Effector memory CD8-positive, alpha-beta T cell (primary cell): ENCODE data around the gene PLPP2.

Experiments
- ATAC-seq: fragments of 150-1000 bp; cut with Tn5 transposase; replicated peaks from 2 replicates; pipeline ENCODE4 v1.10.0; 2021; ENCODE audit warnings: mild to moderate bottlenecking, moderate library complexity
- DNase-seq, 3 experiments: peaks; one replicate each; pipeline ENCODE4 v3.0.0; 2021
- H3K27ac Mint-ChIP-seq, 2 donors: one replicate each; pipeline ENCODE4 v1.8.0; 2022; ENCODE audit warnings: mild to moderate bottlenecking in 2 of 2, mixed read lengths in 2 of 2, moderate library complexity in 2 of 2
- H3K27me3 Mint-ChIP-seq, 2 donors: one replicate each; pipeline ENCODE4 v1.8.0; 2022; ENCODE audit warnings: mixed read lengths in 2 of 2
- H3K36me3 Mint-ChIP-seq: one replicate; pipeline ENCODE4 v1.8.0; 2022; ENCODE audit warnings: mild to moderate bottlenecking, moderate library complexity, mixed read lengths; ENCODE audit not compliant: insufficient read depth
- H3K4me1 Mint-ChIP-seq, 2 donors: one replicate each; pipeline ENCODE4 v1.8.0; 2022; ENCODE audit warnings: low read depth in 2 of 2, mixed read lengths in 2 of 2
- H3K4me3 Mint-ChIP-seq, 2 donors: one replicate each; pipeline ENCODE4 v1.8.0; 2022; ENCODE audit warnings: mild to moderate bottlenecking in 2 of 2, mixed read lengths in 2 of 2, moderate library complexity in 2 of 2
- H3K9me3 Mint-ChIP-seq, 2 donors: one replicate each; pipeline ENCODE4 v1.8.0; 2022; ENCODE audit warnings: mixed read lengths in 2 of 2

PLPP2 gene

GRCh38 chr19:326871-327270, 35.7 kb upstream of the PLPP2 start:
- H3K27me3 Mint-ChIP-seq: no peaks in the 10 kb centered on the region
- H3K27ac Mint-ChIP-seq: no peak overlapping the region
- peaks cover 30% of the 10 kb centered on the region for H3K36me3 Mint-ChIP-seq
- H3K4me1 Mint-ChIP-seq: no peaks in the 10 kb centered on the region
- ATAC-seq: no peak
- no peak overlapping the region for H3K4me3 Mint-ChIP-seq
- DNase-seq: no peak
- peaks cover 0 to 4% of the 10 kb centered on the region in 2 donors for H3K9me3 Mint-ChIP-seq

GRCh38 chr19:325937-326565, 34.8 kb upstream of the PLPP2 start:
- peaks cover 24% of the 10 kb centered on the region for H3K36me3 Mint-ChIP-seq

GRCh38 chr19:325173-325936, 34.2 kb upstream of the PLPP2 start:
- Mint-ChIP-seq H3K36me3 (peaks cover 18% of the 10 kb centered on the region), H3K4me1 (no peaks in the 10 kb centered on the region), H3K27ac (no peak overlapping the region), H3K4me3 (no peak overlapping the region), H3K27me3 (no peaks in the 10 kb centered on the region), H3K9me3 (peaks cover 0 to 2% of the 10 kb centered on the region in 2 donors)
- no peak for DNase-seq
- ATAC-seq: no peak

More at GRCh38 chr19:325937-326565, 34.8 kb upstream of the PLPP2 start:
- Mint-ChIP-seq H3K4me1 (no peaks in the 10 kb centered on the region), H3K27ac (no peak overlapping the region), H3K27me3 (no peaks in the 10 kb centered on the region), H3K4me3 (no peak overlapping the region), H3K9me3 (peaks cover 0 to 4% of the 10 kb centered on the region in 2 donors)
- ATAC-seq (no peak), DNase-seq (no peak)

GRCh38 chr19:324716-325115, 33.5 kb upstream of the PLPP2 start:
- no peak overlapping the region for H3K27ac Mint-ChIP-seq
- DNase-seq (no peak), ATAC-seq (no peak)
- H3K27me3 Mint-ChIP-seq: no peaks in the 10 kb centered on the region
- H3K4me3 Mint-ChIP-seq: no peak overlapping the region
- H3K4me1 Mint-ChIP-seq: no peaks in the 10 kb centered on the region
- H3K36me3 Mint-ChIP-seq: peaks cover 21% of the 10 kb centered on the region
- peaks cover 0 to 2% of the 10 kb centered on the region in 2 donors for H3K9me3 Mint-ChIP-seq

- H3K4me1 Mint-ChIP-seq: no peaks in the 10 kb centered on the region
- no peak overlapping the region for H3K4me3 Mint-ChIP-seq
- DNase-seq (no peak), ATAC-seq (no peak)
- no peaks in the 10 kb centered on the region for H3K27me3 Mint-ChIP-seq
- H3K36me3 Mint-ChIP-seq: peaks cover 18% of the 10 kb centered on the region
- H3K27ac Mint-ChIP-seq: no peak overlapping the region
- H3K9me3 Mint-ChIP-seq: no peaks in the 10 kb centered on the region
These were observed 31.4 kb upstream of the PLPP2 start for GRCh38 chr19:322616-323015.

GRCh38 chr19:318509-318774, 27.2 kb upstream of the PLPP2 start:
- H3K9me3 Mint-ChIP-seq: no peaks in the 10 kb centered on the region
- DNase-seq (no peak), ATAC-seq (no peak)
- no peaks in the 10 kb centered on the region for H3K27me3 Mint-ChIP-seq
- H3K36me3 Mint-ChIP-seq: peaks cover 26% of the 10 kb centered on the region
- H3K4me3 Mint-ChIP-seq: no peak overlapping the region
- H3K4me1 Mint-ChIP-seq: peaks cover 3 to 12% of the 10 kb centered on the region in 2 donors
- no peak overlapping the region for H3K27ac Mint-ChIP-seq

GRCh38 chr19:317710-318508, 26.7 kb upstream of the PLPP2 start:
- Mint-ChIP-seq H3K27ac (no peak overlapping the region), H3K27me3 (no peaks in the 10 kb centered on the region), H3K36me3 (peaks cover 26% of the 10 kb centered on the region), H3K4me1 (peaks cover 3 to 12% of the 10 kb centered on the region in 2 donors), H3K4me3 (no peak overlapping the region), H3K9me3 (no peaks in the 10 kb centered on the region)
- DNase-seq (no peak), ATAC-seq (no peak)

GRCh38 chr19:315811-316210, 24.6 kb upstream of the PLPP2 start:
- Mint-ChIP-seq H3K27ac (no peak overlapping the region), H3K27me3 (no peaks in the 10 kb centered on the region), H3K4me3 (no peak overlapping the region)

GRCh38 chr19:313988-314815, 23.0 kb upstream of the PLPP2 start:
- Mint-ChIP-seq H3K9me3 (no peaks in the 10 kb centered on the region), H3K4me1 (peaks cover 3 to 12% of the 10 kb centered on the region in 2 donors), H3K27ac (peak overlapping the region in 1 of 2 donors; percentile 81), H3K36me3 (peaks cover 21% of the 10 kb centered on the region), H3K4me3 (no peak overlapping the region), H3K27me3 (no peaks in the 10 kb centered on the region)
- no peak for ATAC-seq
- no peak for DNase-seq

More at GRCh38 chr19:315811-316210, 24.6 kb upstream of the PLPP2 start:
- Mint-ChIP-seq H3K4me1 (peaks cover 3 to 12% of the 10 kb centered on the region in 2 donors), H3K9me3 (no peaks in the 10 kb centered on the region), H3K36me3 (peaks cover 26% of the 10 kb centered on the region)
- DNase-seq: no peak
- ATAC-seq: no peak

GRCh38 chr19:313169-313987, 22.2 kb upstream of the PLPP2 start:
- Mint-ChIP-seq H3K27ac (peak overlapping the region; percentile 60 to 81), H3K4me3 (no peak overlapping the region), H3K9me3 (no peaks in the 10 kb centered on the region), H3K27me3 (no peaks in the 10 kb centered on the region), H3K4me1 (peaks cover 3 to 12% of the 10 kb centered on the region in 2 donors), H3K36me3 (peaks cover 21% of the 10 kb centered on the region)
- ATAC-seq: no peak
- DNase-seq: no peak

GRCh38 chr19:311813-312261, 20.6 kb upstream of the PLPP2 start:
- Mint-ChIP-seq H3K27ac (no peak overlapping the region), H3K27me3 (no peaks in the 10 kb centered on the region), H3K9me3 (no peaks in the 10 kb centered on the region), H3K4me3 (no peak overlapping the region), H3K36me3 (peaks cover 8% of the 10 kb centered on the region), H3K4me1 (peaks cover 3 to 12% of the 10 kb centered on the region in 2 donors)
- DNase-seq (no peak), ATAC-seq (no peak)

GRCh38 chr19:310781-311496, 19.7 kb upstream of the PLPP2 start:
- no peak for ATAC-seq
- H3K36me3 Mint-ChIP-seq: peaks cover 5% of the 10 kb centered on the region
- no peak for DNase-seq
- H3K27ac Mint-ChIP-seq: no peak overlapping the region
- H3K4me1 Mint-ChIP-seq: peaks cover 3 to 12% of the 10 kb centered on the region in 2 donors
- H3K27me3 Mint-ChIP-seq: no peaks in the 10 kb centered on the region
- no peaks in the 10 kb centered on the region for H3K9me3 Mint-ChIP-seq
- H3K4me3 Mint-ChIP-seq: no peak overlapping the region
